Kidney epithelial cell (primary cell): ENCODE measurements around the gene IFRD1. TPM values are rescaled to one million over a fixed set of nuclear protein-coding genes. Genes with fewer than 3 reads are reported as not detected.

Source experiments
- DNase-seq: peaks from one replicate; pipeline ENCODE4 v3.0.0-alpha.2; 2010; ENCODE audit warnings: low read depth
- H3K27me3 ChIP-seq: 2 replicates; pipeline ENCODE4 v1.6.0; 2011; ENCODE audit warnings: low read length; ENCODE audit not compliant: control insufficient read depth, insufficient read depth
- H3K36me3 ChIP-seq: 2 replicates; pipeline ENCODE4 v1.5.1; 2011; ENCODE audit warnings: low read length; ENCODE audit not compliant: control insufficient read depth, insufficient read depth
- H3K4me3 ChIP-seq: 2 replicates; pipeline ENCODE4 v1.5.1; 2011; ENCODE audit warnings: low read depth, mild to moderate bottlenecking, control low read depth, low read length
- CTCF ChIP-seq: IDR thresholded peaks from 2 replicates; pipeline ENCODE4 v1.5.1; 2011; ENCODE audit warnings: mild to moderate bottlenecking, moderate library complexity, low read length, control low read depth, inconsistent platforms; ENCODE audit not compliant: insufficient read depth, poor library complexity, severe bottlenecking
- total RNA-seq: library from RNA; depleted of rRNA; stranded (reverse); fragments of >200 nt; gene quantifications from 2 replicates; pipeline ENCODE4 v1.2.3, GENCODE V29; 2015

Gene IFRD1
- total RNA-seq, 1 donor from 2014 or later, result 87.3 TPM

GRCh38 chr7:112470194-112470593 is 19.9 kb downstream of the IFRD1 start:
- DNase-seq, result no peak
- peaks cover 2% of the 10 kb centered on the region for H3K36me3 ChIP-seq

GRCh38 chr7:112476390-112477052 is 26.3 kb downstream of the IFRD1 start:
- H3K4me3 ChIP-seq, result no peak overlapping the region
- no peak for TF ChIP-seq CTCF
- DNase-seq, result no peak
- no peaks in the 10 kb centered on the region for H3K36me3 ChIP-seq
- no peaks in the 10 kb centered on the region for H3K27me3 ChIP-seq

More at GRCh38 chr7:112470194-112470593, 19.9 kb downstream of the IFRD1 start:
- Histone ChIP-seq H3K4me3 (no peak overlapping the region), H3K27me3 (no peaks in the 10 kb centered on the region)
- no peak for TF ChIP-seq CTCF

GRCh38 chr7:112481121-112481736 is 31.0 kb downstream of the IFRD1 start:
- H3K36me3 ChIP-seq, result no peaks in the 10 kb centered on the region
- no peaks in the 10 kb centered on the region for H3K27me3 ChIP-seq
- TF ChIP-seq CTCF, result no peak
- DNase-seq, result no peak
- no peak overlapping the region for H3K4me3 ChIP-seq

GRCh38 chr7:112481833-112482670 is 31.8 kb downstream of the IFRD1 start:
- no peak for TF ChIP-seq CTCF
- peak; percentile 88 for DNase-seq
- Histone ChIP-seq H3K36me3 (no peaks in the 10 kb centered on the region), H3K4me3 (no peak overlapping the region), H3K27me3 (no peaks in the 10 kb centered on the region)

GRCh38 chr7:112484671-112485167 is 34.5 kb downstream of the IFRD1 start:
- H3K4me3 ChIP-seq, result no peak overlapping the region
- DNase-seq, result peak; percentile 82
- H3K36me3 ChIP-seq, result no peaks in the 10 kb centered on the region
- H3K27me3 ChIP-seq, result no peaks in the 10 kb centered on the region
- no peak for TF ChIP-seq CTCF
